ENCODE measurements around the gene MVP.

- TF ChIP-seq GATA2 (IDR thresholded peaks at IDR 0.05; ENCODE audit: low read depth, low read length), result no peak
- no peak for TF ChIP-seq GATA3 (IDR thresholded peaks at IDR 0.05; ENCODE audit: low read depth, low read length)
Measured at GRCh38 chr16:29813644-29814562, 6.4 kb upstream of the MVP start.

All from SH-SY5Y (cell line).